HG02623 (cell line): ENCODE measurements around the gene CEP250.

Source experiments
- ATAC-seq: cut with Tn5 transposase; IDR thresholded peaks from one replicate; pipeline ENCODE4 v1.9.1; 2021; ENCODE audit warnings: moderate library complexity; ENCODE audit not compliant: unreplicated experiment

CEP250 gene

DNA sequence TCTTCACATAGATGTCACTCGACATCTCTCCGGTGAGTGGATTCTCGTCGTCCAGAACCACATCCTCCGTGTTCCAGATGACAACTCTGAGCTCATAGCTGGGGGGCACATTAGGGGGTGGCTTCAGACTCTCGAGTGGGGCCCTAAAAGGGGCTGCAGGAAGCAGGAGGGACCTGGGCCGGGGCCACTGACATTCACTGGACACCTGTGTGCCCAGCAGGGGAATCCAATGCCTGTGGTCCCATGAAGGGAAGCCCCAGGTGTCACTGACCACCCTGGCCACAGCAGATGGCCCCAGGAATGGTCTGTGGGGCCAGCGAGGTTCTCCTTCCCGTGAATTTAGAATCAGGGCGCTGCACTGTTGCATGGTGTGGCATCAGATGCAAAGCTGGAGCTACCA is 105.1 kb downstream of the CEP250 start:
- no peak for ATAC-seq

DNA sequence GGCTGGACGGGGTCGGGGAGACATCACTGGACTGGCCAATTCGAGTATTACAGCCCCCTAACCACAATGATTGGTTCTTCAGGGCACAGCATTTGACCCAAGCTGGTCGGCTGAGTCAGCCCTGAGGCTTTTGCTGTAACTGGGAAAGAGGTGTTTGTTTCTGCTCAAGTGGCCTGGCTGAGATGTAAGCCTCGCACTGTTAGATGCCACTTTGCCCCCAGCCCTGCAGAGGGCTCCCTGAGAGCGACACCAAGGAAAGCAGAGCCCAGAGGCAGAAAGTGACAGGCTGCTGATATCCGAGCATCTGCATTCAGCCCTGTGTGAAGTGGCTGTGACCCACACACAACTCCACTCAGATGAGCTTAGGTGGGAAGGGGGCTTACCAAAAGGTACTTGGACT is 105.9 kb downstream of the CEP250 start:
- no peak for ATAC-seq

DNA sequence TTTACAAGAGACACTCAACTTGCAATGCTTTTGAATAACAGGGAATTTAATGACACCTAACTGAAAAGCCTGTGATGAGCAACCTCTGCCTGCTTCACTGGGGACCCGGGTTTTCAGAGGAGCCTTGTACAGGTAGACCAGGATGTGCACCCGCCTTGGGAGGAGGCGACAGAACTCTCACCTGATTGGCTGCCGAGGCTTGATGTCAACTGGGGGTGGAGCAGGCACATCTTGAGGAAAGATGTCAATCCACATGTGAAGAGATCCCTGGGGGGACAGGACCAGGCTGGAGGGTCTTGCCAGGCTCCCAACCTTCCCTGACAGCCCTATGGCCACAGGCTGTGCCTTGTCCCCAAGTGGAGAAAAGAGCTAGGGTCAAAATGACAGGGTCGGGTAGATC is 106.3 kb downstream of the CEP250 start:
- no peak for ATAC-seq

DNA sequence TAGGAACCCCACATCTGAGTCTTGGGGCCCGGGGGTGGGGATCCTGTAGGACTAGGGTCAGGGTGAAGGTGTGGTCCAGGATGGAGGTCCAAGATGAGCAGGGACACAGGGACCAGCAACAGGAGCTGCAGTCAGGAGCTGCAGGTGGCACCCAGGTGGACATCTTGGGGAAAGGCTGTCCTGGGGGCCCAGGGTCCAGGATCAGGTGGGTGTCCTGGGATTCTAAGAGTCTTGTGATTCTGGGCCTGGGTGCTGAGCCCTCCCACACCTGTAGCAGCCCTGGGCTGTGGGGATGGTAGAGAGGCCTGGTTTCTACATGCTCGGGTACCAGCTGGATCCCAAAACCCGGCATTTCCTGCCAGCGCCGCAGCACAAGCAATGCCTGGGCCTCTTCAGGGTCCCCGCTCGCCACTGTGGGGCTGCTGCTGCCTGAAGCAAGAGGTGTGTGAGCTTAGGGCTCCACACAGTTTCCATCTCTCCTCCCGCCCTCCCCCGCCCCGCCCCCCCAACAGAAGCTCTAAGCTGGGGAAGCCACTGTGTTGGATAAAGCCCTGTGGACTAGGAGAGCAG is 107.2 kb downstream of the CEP250 start:
- ATAC-seq = no peak

DNA sequence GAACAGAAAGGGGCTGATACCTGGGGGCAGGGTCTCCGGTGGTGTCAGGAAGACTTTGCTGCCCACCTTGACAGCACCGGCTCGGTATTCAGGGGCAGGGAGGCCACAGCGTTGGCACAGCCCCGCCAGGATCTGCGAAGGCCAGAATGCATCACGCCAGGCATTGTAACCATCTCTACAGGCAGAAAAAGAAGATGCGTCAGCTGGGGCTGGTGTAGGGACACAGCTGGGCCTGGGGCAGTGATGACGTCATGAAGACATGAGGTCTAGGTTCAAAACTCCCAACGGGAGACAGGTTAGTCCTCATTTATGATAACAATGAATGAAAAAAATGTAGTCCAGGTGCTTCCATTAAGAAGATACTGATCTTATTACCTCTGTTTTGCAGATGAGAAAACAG is 108.4 kb downstream of the CEP250 start:
- ATAC-seq = no peak

DNA sequence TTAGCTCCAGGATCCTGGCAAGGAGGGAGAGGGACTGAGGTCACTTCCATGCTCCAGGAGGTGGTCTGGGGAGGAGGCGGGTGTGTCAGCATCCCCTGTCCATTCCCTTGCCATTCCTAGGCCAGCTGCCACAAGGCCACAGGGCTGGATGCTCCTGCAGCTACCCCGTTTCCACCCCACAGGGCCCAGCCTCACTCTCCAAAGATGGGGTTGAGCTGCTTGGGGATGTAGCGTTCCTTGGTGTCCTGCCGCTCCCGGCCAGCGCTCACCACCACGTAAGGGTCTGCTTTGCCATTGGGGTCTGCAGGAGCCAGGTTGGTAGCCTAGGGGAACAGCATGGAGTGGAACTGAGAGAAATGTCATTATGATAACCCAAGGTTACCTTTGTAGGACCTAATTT is 109.5 kb downstream of the CEP250 start:
- ATAC-seq = no peak

DNA sequence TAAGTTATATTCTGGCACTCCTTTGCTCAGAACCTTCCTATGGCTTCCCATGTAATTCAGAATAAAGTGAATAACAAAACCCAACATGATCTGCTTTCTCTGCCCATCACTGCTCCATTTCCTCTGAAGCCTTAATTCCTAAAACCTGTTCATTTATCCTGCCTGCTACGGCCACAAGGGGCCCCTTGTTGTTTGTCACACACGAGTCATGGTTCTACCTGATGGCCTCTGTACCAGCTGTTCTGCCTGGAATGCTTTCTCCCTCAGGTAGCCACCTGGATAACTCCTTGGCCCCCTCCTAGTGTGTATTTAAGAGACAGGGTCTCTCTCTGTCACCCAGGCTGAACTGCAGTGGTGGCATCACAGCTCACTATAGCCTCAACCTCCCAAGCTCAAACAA is 113.2 kb downstream of the CEP250 start:
- ATAC-seq = no peak
